ENCODE data around the gene MARCHF3.

MARCHF3 gene

DNA sequence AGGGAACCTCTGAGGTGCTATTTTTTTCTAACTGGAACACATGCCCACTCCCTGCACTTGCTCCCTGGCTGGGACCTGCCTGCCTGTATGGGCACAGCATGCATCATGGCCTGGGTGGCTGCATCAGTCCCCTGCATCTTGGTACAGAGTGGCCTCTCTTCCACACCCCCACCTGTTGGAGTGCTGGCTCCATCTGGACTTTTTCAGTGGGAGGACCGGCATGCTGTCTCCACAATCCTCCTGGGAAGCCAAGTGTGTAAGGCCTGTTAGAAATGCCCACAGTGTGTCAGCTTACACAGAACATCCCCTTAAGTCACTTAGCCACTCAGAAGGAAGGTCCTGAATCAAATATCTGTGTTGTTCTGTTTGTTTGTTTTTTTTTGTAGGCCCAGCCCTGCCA is 102.9 kb downstream of the MARCHF3 start:
- Histone ChIP-seq H3K9me2 (ENCODE audit: low read depth, low read length) (no peaks in the 10 kb centered on the region), H3K79me2 (ENCODE audit: insufficient read depth, low read length) (no peaks in the 10 kb centered on the region), H3K9ac (ENCODE audit: low read length) (no peak overlapping the region), H3K27ac (ENCODE audit: low read depth, low read length, poor library complexity, severe bottlenecking) (no peak overlapping the region), H3K9me3 (ENCODE audit: low read length) (no peaks in the 10 kb centered on the region), H2AFZ (ENCODE audit: low read length) (no peak overlapping the region), H3K27me3 (ENCODE audit: insufficient read depth, low read length) (no peaks in the 10 kb centered on the region), H3K4me1 (ENCODE audit: insufficient read depth, low read length, severe bottlenecking) (no peaks in the 10 kb centered on the region), H3K4me2 (ENCODE audit: low read length) (no peak overlapping the region), H3K4me3 (ENCODE audit: low read depth, low read length, poor library complexity, severe bottlenecking) (no peak overlapping the region), H4K20me1 (ENCODE audit: insufficient read depth, low read length) (no peaks in the 10 kb centered on the region), H3F3A (ENCODE audit: insufficient read depth, low read length) (no peaks in the 10 kb centered on the region), H3K36me3 (ENCODE audit: insufficient read depth, low read length) (no peaks in the 10 kb centered on the region)
- TF ChIP-seq, protein P1, sequence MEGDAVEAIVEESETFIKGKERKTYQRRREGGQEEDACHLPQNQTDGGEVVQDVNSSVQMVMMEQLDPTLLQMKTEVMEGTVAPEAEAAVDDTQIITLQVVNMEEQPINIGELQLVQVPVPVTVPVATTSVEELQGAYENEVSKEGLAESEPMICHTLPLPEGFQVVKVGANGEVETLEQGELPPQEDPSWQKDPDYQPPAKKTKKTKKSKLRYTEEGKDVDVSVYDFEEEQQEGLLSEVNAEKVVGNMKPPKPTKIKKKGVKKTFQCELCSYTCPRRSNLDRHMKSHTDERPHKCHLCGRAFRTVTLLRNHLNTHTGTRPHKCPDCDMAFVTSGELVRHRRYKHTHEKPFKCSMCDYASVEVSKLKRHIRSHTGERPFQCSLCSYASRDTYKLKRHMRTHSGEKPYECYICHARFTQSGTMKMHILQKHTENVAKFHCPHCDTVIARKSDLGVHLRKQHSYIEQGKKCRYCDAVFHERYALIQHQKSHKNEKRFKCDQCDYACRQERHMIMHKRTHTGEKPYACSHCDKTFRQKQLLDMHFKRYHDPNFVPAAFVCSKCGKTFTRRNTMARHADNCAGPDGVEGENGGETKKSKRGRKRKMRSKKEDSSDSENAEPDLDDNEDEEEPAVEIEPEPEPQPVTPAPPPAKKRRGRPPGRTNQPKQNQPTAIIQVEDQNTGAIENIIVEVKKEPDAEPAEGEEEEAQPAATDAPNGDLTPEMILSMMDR (IDR thresholded peaks at IDR 0.05; ENCODE audit: low read length) = no peak
- no peak for TF ChIP-seq EZH2 (IDR thresholded peaks at IDR 0.05; ENCODE audit: borderline replicate concordance, low read length)

GRCh38 chr5:126926187-126926586 is 104.2 kb downstream of the MARCHF3 start:
- no peaks in the 10 kb centered on the region for H3K27me3 ChIP-seq (ENCODE audit: insufficient read depth, low read length)
- no peaks in the 10 kb centered on the region for H4K20me1 ChIP-seq (ENCODE audit: insufficient read depth, low read length)
- no peak overlapping the region for H3K9ac ChIP-seq (ENCODE audit: low read length)
- no peak overlapping the region for H3K4me3 ChIP-seq (ENCODE audit: low read depth, low read length, poor library complexity, severe bottlenecking)
- TF ChIP-seq EZH2 (IDR thresholded peaks at IDR 0.05; ENCODE audit: borderline replicate concordance, low read length) = no peak
- TF ChIP-seq, protein P1 (IDR thresholded peaks at IDR 0.05; ENCODE audit: low read length) = no peak
- no peak overlapping the region for H3K27ac ChIP-seq (ENCODE audit: low read depth, low read length, poor library complexity, severe bottlenecking)
- H3K4me2 ChIP-seq (ENCODE audit: low read length) = no peak overlapping the region
- H3K4me1 ChIP-seq (ENCODE audit: insufficient read depth, low read length, severe bottlenecking) = no peaks in the 10 kb centered on the region
- no peaks in the 10 kb centered on the region for H3F3A ChIP-seq (ENCODE audit: insufficient read depth, low read length)
- no peaks in the 10 kb centered on the region for H3K9me3 ChIP-seq (ENCODE audit: low read length)
- H3K79me2 ChIP-seq (ENCODE audit: insufficient read depth, low read length) = no peaks in the 10 kb centered on the region
- H3K9me2 ChIP-seq (ENCODE audit: low read depth, low read length) = no peaks in the 10 kb centered on the region
- H3K36me3 ChIP-seq (ENCODE audit: insufficient read depth, low read length) = no peaks in the 10 kb centered on the region
- no peak overlapping the region for H2AFZ ChIP-seq (ENCODE audit: low read length)

- Histone ChIP-seq H3K36me3 (ENCODE audit: insufficient read depth, low read length) (no peaks in the 10 kb centered on the region), H3K4me3 (ENCODE audit: low read depth, low read length, poor library complexity, severe bottlenecking) (no peak overlapping the region), H4K20me1 (ENCODE audit: insufficient read depth, low read length) (no peaks in the 10 kb centered on the region), H2AFZ (ENCODE audit: low read length) (no peak overlapping the region), H3K9me3 (ENCODE audit: low read length) (no peaks in the 10 kb centered on the region), H3K27ac (ENCODE audit: low read depth, low read length, poor library complexity, severe bottlenecking) (no peak overlapping the region), H3K27me3 (ENCODE audit: insufficient read depth, low read length) (no peaks in the 10 kb centered on the region), H3K4me1 (ENCODE audit: insufficient read depth, low read length, severe bottlenecking) (no peaks in the 10 kb centered on the region), H3K9ac (ENCODE audit: low read length) (no peak overlapping the region), H3K9me2 (ENCODE audit: low read depth, low read length) (no peaks in the 10 kb centered on the region), H3K79me2 (ENCODE audit: insufficient read depth, low read length) (no peaks in the 10 kb centered on the region), H3K4me2 (ENCODE audit: low read length) (no peak overlapping the region), H3F3A (ENCODE audit: insufficient read depth, low read length) (no peaks in the 10 kb centered on the region)
- TF ChIP-seq EZH2 (IDR thresholded peaks at IDR 0.05; ENCODE audit: borderline replicate concordance, low read length) = no peak
- TF ChIP-seq, protein P1 (IDR thresholded peaks at IDR 0.05; ENCODE audit: low read length) = no peak
Observed at GRCh38 chr5:126925482-126925881, 104.9 kb downstream of the MARCHF3 start.

All from OCI-LY1 (cell line).